Measurements from ENCODE around the gene NRGN. TPM values are rescaled to one million over a fixed set of nuclear protein-coding genes. Genes with fewer than 3 reads are reported as not detected.

The NRGN gene
- total RNA-seq (2022; extraction: Qiagen RNA extraction) = 6.2 to 11.3 TPM (median 11.0 TPM) in 5 replicates

DNA sequence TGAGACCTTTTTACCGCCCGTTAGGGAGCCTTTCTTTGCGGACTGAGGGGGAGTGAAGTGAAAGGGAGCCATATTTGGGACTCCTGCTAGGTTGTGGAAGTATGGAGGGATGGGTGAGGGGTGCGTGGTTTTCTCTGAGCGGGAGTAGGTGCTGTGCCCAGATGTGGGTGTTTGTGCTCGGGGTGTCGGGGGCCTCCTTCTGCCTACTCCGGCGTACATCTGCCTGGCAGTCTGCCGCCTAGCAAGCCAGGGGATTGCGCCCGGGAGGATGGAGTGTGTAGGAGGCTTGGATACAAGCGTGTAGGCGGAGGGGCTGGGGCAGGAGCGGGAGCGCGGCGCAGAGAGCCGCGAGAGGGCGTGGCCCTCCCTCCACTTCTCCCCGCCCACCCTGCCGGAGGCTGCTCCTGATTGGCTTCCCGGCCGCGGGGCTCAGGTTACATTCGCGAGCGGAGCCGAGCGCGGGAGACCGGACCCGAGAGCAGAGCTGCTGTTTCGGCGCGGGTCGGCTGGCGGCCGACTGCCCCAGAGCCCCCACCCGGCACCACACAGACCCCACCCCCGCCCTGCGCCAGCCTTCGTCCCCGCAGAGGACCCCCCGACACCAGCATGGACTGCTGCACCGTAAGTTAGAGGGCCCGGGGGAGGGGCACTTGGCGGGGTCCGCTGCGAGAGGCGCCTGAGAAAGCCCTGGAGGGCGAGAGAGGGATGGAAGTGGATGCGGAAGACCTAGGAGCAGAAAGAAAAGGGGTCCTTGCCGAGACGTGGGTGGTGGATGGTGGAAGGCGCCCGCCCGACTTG, at the start of gene NRGN:
Gene NRGN, plus strand, starts transcription at position 464 of the 798 bp plus-strand sequence. Its CDS starts 143 bp downstream, at position 607.

DNA sequence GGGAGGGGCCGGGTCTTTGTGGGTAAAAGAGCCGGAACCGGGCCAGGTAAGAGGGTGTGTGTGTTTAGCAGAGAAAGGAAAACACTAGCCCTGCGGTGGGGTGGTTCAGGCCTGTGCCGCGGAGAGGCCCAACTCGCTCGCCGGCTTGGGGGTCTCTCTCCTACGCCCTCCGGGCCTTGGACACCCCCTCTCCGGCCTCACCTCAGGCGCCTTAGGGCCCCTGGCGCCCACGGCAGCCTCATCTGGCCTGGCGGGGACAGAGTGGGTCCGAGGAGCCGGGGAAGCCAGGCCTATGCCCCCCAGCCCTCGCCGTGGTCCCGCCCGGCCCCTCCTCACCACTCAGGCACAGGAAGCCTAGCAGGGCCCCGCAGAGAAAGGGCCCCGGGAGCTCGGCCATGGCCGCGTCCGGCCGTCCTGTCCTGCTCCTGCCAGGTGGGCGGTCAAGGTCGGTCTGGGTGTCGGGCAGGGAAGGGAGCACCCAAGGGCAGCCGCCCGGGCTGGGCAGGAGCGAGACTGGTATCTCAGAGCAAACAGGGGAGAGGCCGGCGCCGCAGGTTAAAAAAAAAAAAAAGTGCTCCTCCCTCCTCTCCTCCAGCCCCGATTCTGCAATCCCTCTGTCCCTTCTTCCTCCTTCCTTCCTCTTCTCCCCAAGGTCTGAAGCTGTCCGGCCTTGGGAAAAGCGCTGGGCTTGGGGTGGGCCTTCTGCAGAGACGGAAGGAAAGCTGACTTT, 12.2 kb downstream of the NRGN start, which contains the start of gene VSIG2:
Gene VSIG2, minus strand, starts transcription at position 515 of the 730 bp plus-strand sequence. Its CDS starts 118 bp downstream, at position 397.

GRCh38 chr11:124762105-124762623, 22.4 kb downstream of the NRGN start, which contains the start of gene ESAM:
TSS of gene ESAM (minus strand) at chr11:124762290. CDS start at chr11:124762154, 136 bp downstream.

Other genes starting within 250 kb of the NRGN start
- not detected in 5 replicates for gene OR8B12, start 196.3 kb upstream of the NRGN start, total RNA-seq (2022; extraction: Qiagen RNA extraction)
- not detected in 5 replicates for gene OR8A1, start 169.9 kb upstream of the NRGN start, total RNA-seq (2022; extraction: Qiagen RNA extraction)
- gene PANX3, start 128.5 kb upstream of the NRGN start, total RNA-seq (2022; extraction: Qiagen RNA extraction) = not detected in 5 replicates
- 14.8 to 17.1 TPM (median 15.2 TPM) in 5 replicates for gene TBRG1, start 117.1 kb upstream of the NRGN start, total RNA-seq (2022; extraction: Qiagen RNA extraction)
- gene SIAE, start 66.2 kb upstream of the NRGN start, total RNA-seq (2022; extraction: Qiagen RNA extraction) = 12.8 to 15.0 TPM (median 14.6 TPM) in 5 replicates
- 16.2 to 28.7 TPM (median 17.9 TPM) in 5 replicates for gene SPA17, start 66.0 kb upstream of the NRGN start, total RNA-seq (2022; extraction: Qiagen RNA extraction)
- 0.08 TPM in 1 of 5 replicates, not detected in the others for gene VSIG2, start 12.3 kb downstream of the NRGN start, total RNA-seq (2022; extraction: Qiagen RNA extraction)
- 9.1 to 14.6 TPM (median 12.8 TPM) in 5 replicates for gene ESAM, start 22.3 kb downstream of the NRGN start, total RNA-seq (2022; extraction: Qiagen RNA extraction)
- 4.8 to 5.8 TPM (median 5.3 TPM) in 5 replicates for gene MSANTD2, start 60.5 kb downstream of the NRGN start, total RNA-seq (2022; extraction: Qiagen RNA extraction)
- 2.3 to 3.4 TPM (median 2.7 TPM) in 5 replicates for gene ROBO3, start 125.5 kb downstream of the NRGN start, total RNA-seq (2022; extraction: Qiagen RNA extraction)
- gene ROBO4, start 157.9 kb downstream of the NRGN start, total RNA-seq (2022; extraction: Qiagen RNA extraction) = not detected in 5 replicates
- gene HEPN1, start 179.3 kb downstream of the NRGN start, total RNA-seq (2022; extraction: Qiagen RNA extraction) = not detected in 5 replicates
- gene HEPACAM, start 196.1 kb downstream of the NRGN start, total RNA-seq (2022; extraction: Qiagen RNA extraction) = not detected in 5 replicates
- gene CCDC15, start 214.3 kb downstream of the NRGN start, total RNA-seq (2022; extraction: Qiagen RNA extraction) = 0.41 to 0.62 TPM (median 0.53 TPM) in 5 replicates